ENCODE results near the gene EPAS1. TPM values are rescaled to one million over a fixed set of nuclear protein-coding genes. Genes with fewer than 3 reads are reported as not detected.

EPAS1 gene
- total and polyA plus RNA-seq, 9 of the 15 experiments (the other 6 are each of a cell fraction or from before 2014, with no cell fraction given): 0.25 to 11.2 (median 4.1) TPM

DNA sequence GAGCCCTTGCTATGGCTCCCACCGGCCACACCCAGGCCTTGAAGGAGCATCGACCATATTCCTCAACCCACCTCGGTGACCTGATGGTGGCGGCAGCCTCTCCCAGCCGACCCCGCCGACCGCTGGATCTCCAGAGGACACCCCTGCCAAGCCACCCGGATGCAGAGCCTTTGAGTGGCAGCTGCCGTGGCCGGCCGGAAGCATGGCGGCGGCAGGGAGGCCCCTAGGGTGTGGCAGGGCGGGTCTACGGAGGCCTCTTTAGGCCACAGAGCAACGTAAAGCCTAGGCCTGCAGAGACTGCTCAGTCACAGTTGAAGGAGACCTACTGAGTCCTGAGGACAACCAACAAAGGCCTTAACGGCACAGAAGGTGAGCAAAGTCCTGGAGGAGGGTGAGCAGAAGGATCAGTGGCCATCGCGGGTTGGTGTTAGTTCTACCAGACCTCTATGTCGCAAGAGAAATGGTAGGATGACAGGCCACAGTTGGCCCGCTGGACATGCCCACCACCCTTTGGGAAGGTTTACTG, 131.8 kb downstream of the EPAS1 start (continued):
- TF ChIP-seq, protein P1, sequence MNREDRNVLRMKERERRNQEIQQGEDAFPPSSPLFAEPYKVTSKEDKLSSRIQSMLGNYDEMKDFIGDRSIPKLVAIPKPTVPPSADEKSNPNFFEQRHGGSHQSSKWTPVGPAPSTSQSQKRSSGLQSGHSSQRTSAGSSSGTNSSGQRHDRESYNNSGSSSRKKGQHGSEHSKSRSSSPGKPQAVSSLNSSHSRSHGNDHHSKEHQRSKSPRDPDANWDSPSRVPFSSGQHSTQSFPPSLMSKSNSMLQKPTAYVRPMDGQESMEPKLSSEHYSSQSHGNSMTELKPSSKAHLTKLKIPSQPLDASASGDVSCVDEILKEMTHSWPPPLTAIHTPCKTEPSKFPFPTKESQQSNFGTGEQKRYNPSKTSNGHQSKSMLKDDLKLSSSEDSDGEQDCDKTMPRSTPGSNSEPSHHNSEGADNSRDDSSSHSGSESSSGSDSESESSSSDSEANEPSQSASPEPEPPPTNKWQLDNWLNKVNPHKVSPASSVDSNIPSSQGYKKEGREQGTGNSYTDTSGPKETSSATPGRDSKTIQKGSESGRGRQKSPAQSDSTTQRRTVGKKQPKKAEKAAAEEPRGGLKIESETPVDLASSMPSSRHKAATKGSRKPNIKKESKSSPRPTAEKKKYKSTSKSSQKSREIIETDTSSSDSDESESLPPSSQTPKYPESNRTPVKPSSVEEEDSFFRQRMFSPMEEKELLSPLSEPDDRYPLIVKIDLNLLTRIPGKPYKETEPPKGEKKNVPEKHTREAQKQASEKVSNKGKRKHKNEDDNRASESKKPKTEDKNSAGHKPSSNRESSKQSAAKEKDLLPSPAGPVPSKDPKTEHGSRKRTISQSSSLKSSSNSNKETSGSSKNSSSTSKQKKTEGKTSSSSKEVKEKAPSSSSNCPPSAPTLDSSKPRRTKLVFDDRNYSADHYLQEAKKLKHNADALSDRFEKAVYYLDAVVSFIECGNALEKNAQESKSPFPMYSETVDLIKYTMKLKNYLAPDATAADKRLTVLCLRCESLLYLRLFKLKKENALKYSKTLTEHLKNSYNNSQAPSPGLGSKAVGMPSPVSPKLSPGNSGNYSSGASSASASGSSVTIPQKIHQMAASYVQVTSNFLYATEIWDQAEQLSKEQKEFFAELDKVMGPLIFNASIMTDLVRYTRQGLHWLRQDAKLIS (CRISPR knock-in tag; IDR thresholded peaks at IDR 0.05): no peak
- TF ChIP-seq GABPA (tag; conservative IDR thresholded peaks at IDR 0.05; ENCODE audit: low read depth) (peak; percentile 86), PTBP1 (IDR thresholded peaks at IDR 0.05; ENCODE audit: low read depth, low read length) (no peak), NR1H2 (CRISPR knock-in tag; IDR thresholded peaks at IDR 0.05) (no peak), SAFB (IDR thresholded peaks at IDR 0.05; ENCODE audit: borderline replicate concordance, low read depth, low read length) (no peak), SP2 (IDR thresholded peaks at IDR 0.05; ENCODE audit: extremely low read depth, low read depth, low read length, poor library complexity, severe bottlenecking) (no peak), XRCC3 (IDR thresholded peaks at IDR 0.05) (no peak), SRSF1 (IDR thresholded peaks at IDR 0.05; ENCODE audit: low read depth, low read length) (no peak), ZNF589 (CRISPR knock-in tag; IDR thresholded peaks at IDR 0.05; ENCODE audit: low read depth) (no peak), NFRKB (IDR thresholded peaks at IDR 0.05; ENCODE audit: low read depth) (peak; percentile 64; the same call in 1 of the 2 replicates)
- TF ChIP-seq, protein P2, sequence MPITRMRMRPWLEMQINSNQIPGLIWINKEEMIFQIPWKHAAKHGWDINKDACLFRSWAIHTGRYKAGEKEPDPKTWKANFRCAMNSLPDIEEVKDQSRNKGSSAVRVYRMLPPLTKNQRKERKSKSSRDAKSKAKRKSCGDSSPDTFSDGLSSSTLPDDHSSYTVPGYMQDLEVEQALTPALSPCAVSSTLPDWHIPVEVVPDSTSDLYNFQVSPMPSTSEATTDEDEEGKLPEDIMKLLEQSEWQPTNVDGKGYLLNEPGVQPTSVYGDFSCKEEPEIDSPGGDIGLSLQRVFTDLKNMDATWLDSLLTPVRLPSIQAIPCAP (CRISPR knock-in tag; IDR thresholded peaks at IDR 0.05; ENCODE audit: borderline replicate concordance): no peak
- TF ChIP-seq, protein P3, sequence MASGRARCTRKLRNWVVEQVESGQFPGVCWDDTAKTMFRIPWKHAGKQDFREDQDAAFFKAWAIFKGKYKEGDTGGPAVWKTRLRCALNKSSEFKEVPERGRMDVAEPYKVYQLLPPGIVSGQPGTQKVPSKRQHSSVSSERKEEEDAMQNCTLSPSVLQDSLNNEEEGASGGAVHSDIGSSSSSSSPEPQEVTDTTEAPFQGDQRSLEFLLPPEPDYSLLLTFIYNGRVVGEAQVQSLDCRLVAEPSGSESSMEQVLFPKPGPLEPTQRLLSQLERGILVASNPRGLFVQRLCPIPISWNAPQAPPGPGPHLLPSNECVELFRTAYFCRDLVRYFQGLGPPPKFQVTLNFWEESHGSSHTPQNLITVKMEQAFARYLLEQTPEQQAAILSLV (tag; IDR thresholded peaks at IDR 0.05): no peak
- TF ChIP-seq, protein P4, sequence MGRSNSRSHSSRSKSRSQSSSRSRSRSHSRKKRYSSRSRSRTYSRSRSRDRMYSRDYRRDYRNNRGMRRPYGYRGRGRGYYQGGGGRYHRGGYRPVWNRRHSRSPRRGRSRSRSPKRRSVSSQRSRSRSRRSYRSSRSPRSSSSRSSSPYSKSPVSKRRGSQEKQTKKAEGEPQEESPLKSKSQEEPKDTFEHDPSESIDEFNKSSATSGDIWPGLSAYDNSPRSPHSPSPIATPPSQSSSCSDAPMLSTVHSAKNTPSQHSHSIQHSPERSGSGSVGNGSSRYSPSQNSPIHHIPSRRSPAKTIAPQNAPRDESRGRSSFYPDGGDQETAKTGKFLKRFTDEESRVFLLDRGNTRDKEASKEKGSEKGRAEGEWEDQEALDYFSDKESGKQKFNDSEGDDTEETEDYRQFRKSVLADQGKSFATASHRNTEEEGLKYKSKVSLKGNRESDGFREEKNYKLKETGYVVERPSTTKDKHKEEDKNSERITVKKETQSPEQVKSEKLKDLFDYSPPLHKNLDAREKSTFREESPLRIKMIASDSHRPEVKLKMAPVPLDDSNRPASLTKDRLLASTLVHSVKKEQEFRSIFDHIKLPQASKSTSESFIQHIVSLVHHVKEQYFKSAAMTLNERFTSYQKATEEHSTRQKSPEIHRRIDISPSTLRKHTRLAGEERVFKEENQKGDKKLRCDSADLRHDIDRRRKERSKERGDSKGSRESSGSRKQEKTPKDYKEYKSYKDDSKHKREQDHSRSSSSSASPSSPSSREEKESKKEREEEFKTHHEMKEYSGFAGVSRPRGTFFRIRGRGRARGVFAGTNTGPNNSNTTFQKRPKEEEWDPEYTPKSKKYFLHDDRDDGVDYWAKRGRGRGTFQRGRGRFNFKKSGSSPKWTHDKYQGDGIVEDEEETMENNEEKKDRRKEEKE (IDR thresholded peaks at IDR 0.05; ENCODE audit: borderline replicate concordance in 1 of 2, control insufficient read depth in 1 of 2, low read depth in 2 of 2, low read length in 1 of 2): no peak
- TF ChIP-seq, protein P5, sequence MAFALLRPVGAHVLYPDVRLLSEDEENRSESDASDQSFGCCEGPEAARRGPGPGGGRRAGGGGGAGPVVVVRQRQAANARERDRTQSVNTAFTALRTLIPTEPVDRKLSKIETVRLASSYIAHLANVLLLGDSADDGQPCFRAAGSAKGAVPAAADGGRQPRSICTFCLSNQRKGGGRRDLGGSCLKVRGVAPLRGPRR (CRISPR knock-in tag; IDR thresholded peaks at IDR 0.05): no peak
- TF ChIP-seq, protein P6, sequence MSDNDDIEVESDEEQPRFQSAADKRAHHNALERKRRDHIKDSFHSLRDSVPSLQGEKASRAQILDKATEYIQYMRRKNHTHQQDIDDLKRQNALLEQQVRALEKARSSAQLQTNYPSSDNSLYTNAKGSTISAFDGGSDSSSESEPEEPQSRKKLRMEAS (CRISPR knock-in tag; IDR thresholded peaks at IDR 0.05): no peak
